Testis (tissue), 2 donors: Measurements from ENCODE around the gene CENPX.

Experiments
- CTCF ChIP-seq, 3 experiments: fragments of 450-650 bp in 2 of 3; fragments of 200-600 bp in 1 of 3; sonication (generic) in 1 of 3; IDR thresholded peaks; one replicate each; pipeline ENCODE4 v1.5.1; 2016 to 2019; ENCODE audit warnings: antibody characterized with exemption in 3 of 3, mild to moderate bottlenecking in 2 of 3, moderate library complexity in 1 of 3
- POLR2A ChIP-seq: fragments of 450-650 bp; IDR thresholded peaks from one replicate; pipeline ENCODE4 v1.6.1; 2017; ENCODE audit warnings: antibody characterized with exemption, mild to moderate bottlenecking, moderate library complexity

- no peak for TF ChIP-seq CTCF (IDR thresholded peaks at IDR 0.05)
- TF ChIP-seq POLR2A, result no peak
These were observed 25.9 kb upstream of the CENPX start for GRCh38 chr17:82048571-82048971.
